ENCODE measurements around the gene AHDC1.
"Not testable (repeated sequence)": the region's sequence is repeated elsewhere in the genome, so short reads cannot be mapped to it uniquely, and the experiment has no call there.

Gene AHDC1

GRCh38 chr1:27632387-27633297, 28.7 kb upstream of the AHDC1 start:
- DNase-seq: no peak

- DNase-seq: no peak
Measured at GRCh38 chr1:27630859-27631491, 27.0 kb upstream of the AHDC1 start.

GRCh38 chr1:27628712-27629111, 24.8 kb upstream of the AHDC1 start:
- no peak for DNase-seq

GRCh38 chr1:27627733-27628132, 23.8 kb upstream of the AHDC1 start:
- not testable (repeated sequence) for DNase-seq

- DNase-seq: no peak
Measured at GRCh38 chr1:27627061-27627460, 23.1 kb upstream of the AHDC1 start.

GRCh38 chr1:27626031-27626935, 22.3 kb upstream of the AHDC1 start:
- no peak for DNase-seq

- no peak for DNase-seq
Measured at GRCh38 chr1:27624467-27625178, 20.7 kb upstream of the AHDC1 start.

GRCh38 chr1:27623327-27624212, 19.6 kb upstream of the AHDC1 start:
- DNase-seq: no peak

GRCh38 chr1:27622828-27623227, 18.9 kb upstream of the AHDC1 start:
- DNase-seq: no peak

- DNase-seq: no peak
Measured at GRCh38 chr1:27621051-27621920, 17.3 kb upstream of the AHDC1 start.

GRCh38 chr1:27619782-27620438, 16.0 kb upstream of the AHDC1 start:
- not testable (repeated sequence) for DNase-seq

- DNase-seq: no peak
Measured at GRCh38 chr1:27618341-27619082, 14.6 kb upstream of the AHDC1 start.

GRCh38 chr1:27617420-27617819, 13.5 kb upstream of the AHDC1 start:
- DNase-seq: no peak

GRCh38 chr1:27616441-27616840, 12.5 kb upstream of the AHDC1 start:
- no peak for DNase-seq

GRCh38 chr1:27615346-27616192, 11.6 kb upstream of the AHDC1 start:
- no peak for DNase-seq

- no peak for DNase-seq
Measured at GRCh38 chr1:27614625-27615344, 10.8 kb upstream of the AHDC1 start.

- no peak for DNase-seq
Measured at GRCh38 chr1:27614043-27614624, 10.2 kb upstream of the AHDC1 start.

Measured in effector CD8-positive, alpha-beta T cell (primary cell).